NCI-H748 (cell line): ENCODE data around the gene DYNC2I2.
"Not testable (repeated sequence)": the region's sequence is repeated elsewhere in the genome, so short reads cannot be mapped to it uniquely, and the experiment has no call there.

Experiments
- DNase-seq: peaks from one replicate; lab custom pipeline; 2025; ENCODE audit not compliant: unreplicated experiment; lab: John Stamatoyannopoulos, UW

The DYNC2I2 gene

DNA sequence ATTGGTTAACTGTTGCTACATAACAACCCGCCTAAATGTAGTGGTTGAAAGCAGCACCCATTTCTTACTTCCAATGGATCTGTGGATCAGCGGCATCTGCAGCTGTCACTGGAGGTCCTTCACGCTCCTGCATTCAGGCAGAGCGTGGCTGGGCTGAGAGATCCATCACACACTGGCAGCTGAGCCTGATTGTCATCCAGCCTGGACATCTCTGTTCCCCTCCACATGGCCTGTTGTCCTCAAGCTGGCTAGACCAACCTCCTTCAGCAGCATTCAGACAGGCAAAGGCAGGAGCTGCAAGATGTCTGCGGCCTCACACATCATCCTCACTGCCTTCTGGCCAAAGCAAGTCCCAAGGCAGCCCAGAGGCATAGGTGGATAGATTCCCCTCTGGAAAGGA lies 36.9 kb downstream of the DYNC2I2 start:
- no peak for DNase-seq

DNA sequence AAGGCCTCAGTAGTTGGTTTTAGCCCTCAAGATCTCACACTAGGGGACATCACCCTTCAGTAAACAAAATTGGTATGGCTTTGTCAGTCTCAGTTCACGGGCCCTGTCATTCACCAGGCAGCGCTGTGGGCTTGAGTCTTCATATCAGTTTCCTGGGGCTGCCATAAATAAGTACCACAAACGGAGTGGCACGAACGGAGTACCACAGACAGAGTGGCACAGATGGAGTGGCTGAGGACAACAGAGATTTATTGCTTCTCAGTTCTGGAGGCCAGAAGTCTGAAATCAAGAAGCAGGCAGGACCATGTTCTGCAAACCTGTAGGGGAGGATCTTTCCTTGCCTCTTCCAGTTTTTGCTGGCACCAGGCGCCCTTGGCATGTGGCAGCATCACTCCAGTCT lies 37.5 kb downstream of the DYNC2I2 start:
- no peak for DNase-seq

DNA sequence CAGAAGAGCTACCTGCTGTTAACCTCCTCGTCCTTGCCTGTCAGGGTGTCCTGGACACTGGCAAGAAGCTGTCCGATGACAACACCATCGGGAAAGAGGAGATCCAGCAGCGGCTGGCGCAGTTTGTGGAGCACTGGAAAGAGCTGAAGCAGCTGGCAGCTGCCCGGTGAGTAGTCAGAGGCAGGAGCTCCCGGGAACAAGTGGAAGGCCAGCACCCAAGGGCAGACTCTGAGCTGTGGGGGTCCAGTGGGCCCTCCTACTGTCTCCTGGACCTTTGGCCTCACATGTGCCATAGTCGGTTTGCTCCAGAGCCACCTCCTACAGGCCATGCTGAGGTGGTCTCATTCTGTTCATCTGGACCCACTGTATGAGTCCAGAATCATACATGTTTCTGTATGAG lies 38.7 kb downstream of the DYNC2I2 start:
- no peak for DNase-seq

DNA sequence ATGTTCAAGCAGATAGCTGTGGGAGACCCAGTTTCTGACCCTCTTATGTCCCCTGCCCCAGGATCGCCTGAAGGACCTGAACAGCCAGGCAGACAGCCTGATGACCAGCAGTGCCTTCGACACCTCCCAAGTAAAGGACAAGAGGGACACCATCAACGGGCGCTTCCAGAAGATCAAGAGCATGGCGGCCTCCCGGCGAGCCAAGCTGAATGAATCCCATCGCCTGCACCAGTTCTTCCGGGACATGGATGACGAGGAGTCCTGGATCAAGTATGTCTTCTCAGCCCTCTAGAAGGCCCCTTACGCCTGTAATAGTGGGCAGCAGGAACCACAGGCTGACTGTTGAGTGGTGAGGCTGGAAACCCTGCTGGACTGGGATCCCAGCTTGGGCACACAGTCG lies 41.1 kb downstream of the DYNC2I2 start:
- no peak for DNase-seq

DNA sequence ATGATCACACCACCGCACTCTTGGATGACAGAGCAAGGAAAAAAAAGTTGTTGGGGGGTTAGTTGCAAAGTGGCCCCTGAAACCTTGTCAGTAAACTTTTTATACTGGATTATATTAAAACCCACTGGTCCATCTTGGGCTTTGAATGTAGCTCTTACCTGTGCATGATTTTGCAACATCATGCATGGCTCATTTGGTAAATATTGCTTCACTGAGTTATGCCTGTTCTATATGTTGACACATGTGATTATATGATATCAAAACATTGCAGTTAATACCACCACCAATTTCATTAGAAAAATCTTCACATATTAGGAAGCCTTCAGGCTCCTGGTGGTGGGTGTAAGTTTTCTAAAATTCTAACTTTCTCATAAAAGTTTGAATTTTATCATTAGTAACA lies 41.9 kb downstream of the DYNC2I2 start:
- no peak for DNase-seq

DNA sequence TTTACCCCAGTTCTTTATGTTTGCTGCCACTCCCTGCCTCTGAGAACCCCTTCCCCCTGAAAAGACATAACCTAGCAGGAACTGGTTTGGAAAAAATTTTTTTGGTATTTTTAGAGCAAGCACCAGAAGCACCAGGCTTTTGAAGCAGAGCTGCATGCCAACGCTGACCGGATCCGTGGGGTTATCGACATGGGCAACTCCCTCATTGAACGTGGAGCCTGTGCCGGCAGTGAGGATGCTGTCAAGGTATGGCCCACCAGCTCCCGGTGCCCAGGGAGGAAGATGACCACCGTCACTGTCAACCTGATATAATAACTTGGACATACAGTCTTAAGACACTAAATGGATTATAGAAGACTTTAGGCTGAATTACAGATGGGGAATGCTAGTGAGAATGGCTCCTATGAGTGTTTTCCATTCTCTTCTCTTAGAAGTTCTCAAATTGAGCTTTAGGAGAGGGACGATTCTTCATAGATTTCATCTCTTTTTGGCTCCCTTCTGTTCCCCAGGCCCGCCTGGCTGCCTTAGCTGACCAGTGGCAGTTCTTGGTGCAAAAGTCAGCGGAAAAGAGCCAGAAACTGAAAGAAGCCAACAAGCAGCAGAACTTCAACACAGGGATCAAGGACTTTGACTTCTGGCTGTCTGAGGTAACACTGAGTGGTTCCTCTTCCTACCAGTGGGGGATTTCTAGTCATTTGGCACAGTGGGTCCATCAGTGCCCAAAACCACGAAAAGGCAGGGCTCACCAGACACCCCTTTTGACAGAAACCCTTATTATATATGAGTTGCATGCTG lies 44.9 kb downstream of the DYNC2I2 start:
- DNase-seq, result no peak

DNA sequence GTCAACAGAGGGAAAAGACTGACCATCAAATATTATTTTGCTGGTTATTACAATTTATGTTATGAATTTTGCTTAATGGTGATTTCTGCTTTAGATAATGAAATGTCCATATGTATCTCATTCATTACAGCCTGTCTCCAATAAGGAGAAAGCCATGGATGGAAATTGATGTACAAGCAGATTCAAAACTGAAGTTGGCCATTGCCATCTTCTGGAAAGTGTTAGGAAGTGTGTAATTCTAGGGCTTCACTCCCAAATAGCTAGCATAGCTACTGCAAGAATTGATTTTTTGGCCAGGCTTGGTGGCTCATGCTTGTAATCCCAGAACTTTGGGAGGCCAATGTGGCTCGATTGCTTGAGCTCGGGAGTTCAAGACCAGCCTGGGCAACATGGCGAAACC lies 45.8 kb downstream of the DYNC2I2 start:
- DNase-seq, result no peak

DNA sequence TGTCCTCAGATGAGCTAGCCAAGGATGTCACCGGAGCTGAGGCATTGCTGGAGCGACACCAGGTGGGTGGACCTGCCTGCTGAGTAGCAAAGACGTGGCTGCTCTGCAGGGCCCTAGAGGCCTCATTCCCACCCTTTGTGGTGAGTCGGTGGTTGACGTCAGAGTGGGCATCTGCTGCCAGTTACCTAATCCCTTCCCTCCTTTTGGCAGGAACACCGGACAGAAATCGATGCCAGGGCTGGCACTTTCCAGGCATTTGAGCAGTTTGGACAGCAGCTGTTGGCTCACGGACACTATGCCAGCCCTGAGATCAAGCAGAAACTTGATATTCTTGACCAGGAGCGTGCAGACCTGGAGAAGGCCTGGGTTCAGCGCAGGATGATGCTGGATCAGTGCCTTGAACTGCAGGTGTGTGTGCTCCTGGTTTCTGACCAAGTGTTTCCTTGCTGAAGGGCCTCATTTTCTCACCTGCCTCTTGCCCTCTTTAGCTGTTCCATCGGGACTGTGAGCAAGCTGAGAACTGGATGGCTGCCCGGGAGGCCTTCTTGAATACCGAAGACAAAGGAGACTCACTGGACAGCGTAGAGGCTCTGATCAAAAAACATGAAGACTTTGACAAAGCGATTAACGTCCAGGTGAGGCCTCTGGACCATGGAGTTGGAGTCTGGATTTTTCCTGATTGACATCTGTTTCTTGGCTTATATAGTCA lies 48.9 kb downstream of the DYNC2I2 start:
- DNase-seq, result no peak

DNA sequence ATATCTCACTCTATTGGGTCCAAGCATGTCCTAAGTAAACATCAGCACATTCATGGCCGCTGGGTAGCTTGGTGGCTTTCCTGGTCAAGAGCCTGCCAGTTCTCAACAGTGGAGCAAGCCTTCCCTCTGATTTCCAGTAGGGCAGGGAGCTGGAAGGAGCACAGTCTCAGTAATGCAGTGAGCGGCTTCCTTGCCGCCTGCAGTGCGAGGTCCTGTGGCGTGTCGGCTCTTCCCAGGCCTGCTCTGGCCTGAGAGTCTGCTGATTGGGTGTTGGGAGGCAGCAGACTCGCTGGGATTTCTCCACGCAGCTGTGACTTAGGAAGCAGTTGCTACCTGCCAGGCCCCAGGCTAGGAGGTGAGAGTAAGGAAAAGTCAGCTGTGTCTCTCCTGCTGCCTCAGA lies 53.0 kb downstream of the DYNC2I2 start:
- no peak for DNase-seq

DNA sequence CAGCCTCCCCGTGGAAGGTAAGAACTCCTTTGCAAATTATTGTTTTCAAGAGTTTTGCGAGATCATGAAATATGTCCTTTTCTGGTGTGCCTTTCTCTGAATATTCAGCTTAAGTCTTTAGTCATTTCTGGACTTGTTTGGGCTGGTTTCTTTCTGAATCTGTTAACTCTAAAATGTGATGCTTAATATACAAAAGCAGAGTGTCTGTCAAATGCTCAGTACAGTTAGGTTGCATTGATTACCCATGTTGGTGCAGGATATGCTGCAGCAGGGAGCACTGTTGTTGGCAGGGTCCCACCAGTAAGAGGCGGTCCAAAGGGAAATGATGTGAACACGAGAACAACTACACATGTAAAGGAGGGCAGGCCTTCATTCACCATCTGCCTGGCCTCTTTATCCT lies 56.5 kb downstream of the DYNC2I2 start:
- DNase-seq, result no peak

DNA sequence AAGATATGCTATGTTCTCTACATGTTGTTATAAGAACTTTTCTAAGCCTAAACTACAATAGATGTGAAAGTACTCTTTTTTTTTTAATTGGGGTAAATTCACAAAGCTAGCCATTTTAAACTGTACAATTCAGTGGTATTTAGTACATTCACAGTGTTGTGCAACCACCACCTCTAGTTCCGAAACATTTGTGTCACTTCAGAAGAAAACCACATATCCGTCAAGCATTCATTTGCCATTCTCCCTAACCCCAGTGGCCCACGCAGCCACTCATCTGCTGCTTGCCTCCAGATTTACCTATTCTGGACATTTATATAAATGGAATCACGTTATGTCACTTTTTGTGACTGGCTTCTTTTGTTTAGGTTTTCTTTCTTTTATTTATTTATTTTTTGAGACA lies 61.2 kb downstream of the DYNC2I2 start:
- DNase-seq, result no peak

DNA sequence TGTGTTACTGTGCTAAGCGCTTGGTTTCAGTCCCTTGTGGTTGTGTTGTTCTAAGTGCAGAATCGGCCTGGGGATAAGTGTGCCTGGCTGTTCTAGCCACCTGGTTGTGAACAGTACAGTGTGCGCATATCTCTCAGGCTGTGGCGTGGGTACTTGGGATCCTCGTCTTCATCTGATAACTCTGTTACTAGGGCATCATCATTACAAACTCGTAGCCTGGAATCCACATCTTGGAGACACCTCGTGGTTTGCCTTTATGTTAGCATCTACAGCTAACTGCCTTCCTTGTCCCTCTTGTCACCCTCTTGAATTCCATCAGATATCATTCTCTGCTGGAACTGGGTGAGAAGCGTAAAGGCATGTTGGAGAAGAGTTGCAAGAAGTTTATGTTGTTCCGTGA lies 62.8 kb downstream of the DYNC2I2 start:
- no peak for DNase-seq

DNA sequence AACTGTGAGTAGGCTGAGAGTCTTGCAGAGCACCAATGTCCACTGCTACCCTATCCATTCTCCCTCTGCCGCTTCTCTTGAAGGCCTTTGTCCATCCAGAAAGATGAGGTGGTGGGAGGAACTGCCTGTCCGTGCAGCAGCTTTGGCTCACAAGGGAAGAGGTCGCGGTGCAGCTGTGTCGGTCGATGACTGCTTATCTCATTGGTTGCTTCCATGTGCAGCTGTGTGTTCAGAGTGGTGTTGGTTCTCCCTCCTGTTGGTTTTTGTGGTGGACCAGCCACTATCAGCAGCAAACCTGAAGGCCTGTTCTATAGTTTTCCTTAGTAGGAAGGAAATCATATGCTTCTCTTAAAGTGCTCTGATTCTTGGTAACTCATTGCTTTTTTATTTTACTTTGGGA lies 63.6 kb downstream of the DYNC2I2 start:
- no peak for DNase-seq

DNA sequence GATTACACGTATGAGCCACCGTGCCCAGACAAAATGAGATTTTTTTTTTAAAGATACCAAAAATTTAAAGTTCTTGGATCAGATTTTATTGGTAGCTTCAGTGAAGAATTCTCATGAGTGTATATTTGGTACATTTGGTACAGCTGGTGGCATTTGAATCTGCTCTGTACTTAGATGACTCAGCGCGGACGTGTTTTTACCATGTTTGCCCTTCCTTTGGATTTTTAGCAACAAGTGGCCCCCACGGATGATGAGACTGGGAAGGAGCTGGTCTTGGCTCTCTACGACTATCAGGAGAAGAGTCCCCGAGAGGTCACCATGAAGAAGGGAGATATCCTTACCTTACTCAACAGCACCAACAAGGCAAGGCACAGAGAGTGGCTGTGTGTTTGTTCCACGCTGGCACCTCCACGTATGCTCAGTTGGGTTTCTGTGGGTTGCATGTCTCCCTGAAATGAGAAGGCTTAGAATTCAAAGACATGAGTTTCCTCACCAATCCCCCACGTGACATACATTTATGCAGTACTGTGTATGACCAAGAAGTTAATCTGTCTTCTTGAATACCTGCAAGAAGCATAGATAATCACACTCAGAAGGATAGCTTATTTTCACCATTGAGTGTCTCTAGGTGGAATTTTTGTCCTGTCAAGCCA lies 67.9 kb downstream of the DYNC2I2 start:
- no peak for DNase-seq

DNA sequence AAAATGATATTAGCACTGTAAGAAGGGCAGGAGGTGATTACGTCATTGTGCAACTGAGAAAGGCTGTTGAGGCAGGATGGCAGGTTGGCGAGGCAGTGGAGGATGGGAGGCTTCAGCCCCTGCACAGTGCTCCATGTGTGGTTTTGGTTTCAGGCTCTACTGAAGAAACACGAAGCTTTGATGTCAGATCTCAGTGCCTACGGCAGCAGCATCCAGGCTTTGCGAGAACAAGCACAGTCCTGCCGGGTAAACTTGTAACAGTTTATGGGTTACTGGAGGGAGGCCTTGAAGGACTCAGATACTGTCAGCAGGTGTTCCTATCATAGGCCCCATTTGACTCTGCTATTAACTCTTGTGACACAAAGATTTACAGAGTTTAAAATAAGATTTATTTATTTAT lies 69.2 kb downstream of the DYNC2I2 start:
- DNase-seq, result no peak

DNA sequence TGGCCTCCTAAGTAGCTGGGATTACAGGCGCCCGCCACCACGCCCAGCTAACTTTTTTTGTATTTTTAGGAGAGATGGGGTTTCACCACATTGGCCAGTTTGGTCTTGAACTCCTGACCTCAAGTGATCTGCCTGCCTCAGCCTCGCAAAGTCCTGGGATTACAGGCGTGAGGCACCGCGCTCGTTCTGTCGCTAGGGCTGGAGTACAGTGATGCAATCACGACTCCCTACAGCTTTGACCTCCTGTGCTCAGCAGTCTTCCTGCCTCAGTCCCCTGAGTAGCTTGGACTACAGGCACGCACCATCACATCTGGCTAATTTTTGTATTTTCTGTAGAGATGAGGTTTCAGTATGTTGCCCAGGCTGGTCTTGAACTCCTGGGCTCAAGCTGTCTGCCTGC lies 69.7 kb downstream of the DYNC2I2 start:
- not testable (repeated sequence) for DNase-seq

DNA sequence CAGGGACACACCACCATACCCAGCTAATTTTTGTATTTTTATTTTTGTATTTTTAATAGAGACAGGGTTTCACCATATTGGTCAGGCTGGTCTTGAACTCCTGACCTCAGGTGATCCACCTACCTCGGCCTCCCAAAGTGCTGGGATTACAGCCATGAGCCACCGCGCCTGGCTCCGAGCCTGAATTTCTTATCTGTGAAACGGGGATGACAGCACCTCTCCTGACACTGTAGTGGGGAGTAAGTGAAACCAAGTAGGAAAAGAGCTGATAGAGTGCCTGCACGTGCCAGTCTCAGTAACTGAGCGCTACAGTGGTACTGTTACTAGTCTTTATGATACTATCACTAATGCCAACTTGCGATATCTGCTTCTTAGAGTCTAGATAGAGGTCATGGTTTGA lies 71.5 kb downstream of the DYNC2I2 start:
- not testable (repeated sequence) for DNase-seq
